MM.1S (cell line): ENCODE measurements around the gene GABRA5.

Source experiments
- DNase-seq: peaks from one replicate; pipeline ENCODE4 v3.0.0-alpha.2; 2015
- H2AFZ ChIP-seq: fragments of 300-600 bp; sonication (generic); 2 replicates; pipeline ENCODE4 v1.6.0; 2016; ENCODE audit warnings: antibody characterized with exemption, low read length
- H3F3A ChIP-seq: fragments of 300-600 bp; sonication (generic); 2 replicates; pipeline ENCODE4 v1.6.1; 2016; ENCODE audit warnings: mild to moderate bottlenecking, antibody characterized with exemption, low read length, moderate library complexity, mixed read lengths; ENCODE audit not compliant: insufficient read depth
- H3K27ac ChIP-seq: fragments of 300-600 bp; sonication (generic); 2 replicates; pipeline ENCODE4 v1.5.1; 2016; ENCODE audit warnings: mild to moderate bottlenecking, low read length
- H3K27me3 ChIP-seq: fragments of 300-600 bp; sonication (generic); replicated peaks from 2 replicates; pipeline ENCODE4 v1.6.0; 2016; ENCODE audit warnings: low read length; ENCODE audit not compliant: insufficient read depth
- H3K36me3 ChIP-seq: fragments of 300-600 bp; sonication (generic); replicated peaks from 2 replicates; pipeline ENCODE4 v1.6.1; 2016; ENCODE audit warnings: mild to moderate bottlenecking, low read length, mixed read lengths; ENCODE audit not compliant: insufficient read depth
- H3K4me1 ChIP-seq: fragments of 300-600 bp; sonication (generic); 2 replicates; pipeline ENCODE4 v1.6.1; 2016; ENCODE audit warnings: low read length, mixed read lengths
- H3K4me2 ChIP-seq: fragments of 300-600 bp; sonication (generic); 2 replicates; pipeline ENCODE4 v1.6.0; 2016; ENCODE audit warnings: low read depth, low read length
- H3K4me3 ChIP-seq: fragments of 300-600 bp; sonication (generic); 2 replicates; pipeline ENCODE4 v1.5.1; 2016; ENCODE audit warnings: low read length, mixed read lengths
- H3K79me2 ChIP-seq: fragments of 300-600 bp; sonication (generic); 2 replicates; pipeline ENCODE4 v1.6.1; 2016; ENCODE audit warnings: mixed run types, low read length, mixed read lengths
- H3K9ac ChIP-seq: fragments of 300-600 bp; sonication (generic); 2 replicates; pipeline ENCODE4 v1.6.1; 2016; ENCODE audit warnings: low read length, mixed read lengths
- H3K9me2 ChIP-seq: fragments of 300-600 bp; sonication (generic); replicated peaks from 2 replicates; pipeline ENCODE4 v1.6.1; 2016; ENCODE audit warnings: mild to moderate bottlenecking, low read length, mixed read lengths; ENCODE audit not compliant: insufficient read depth
- H3K9me3 ChIP-seq: fragments of 300-600 bp; sonication (generic); replicated peaks from 2 replicates; pipeline ENCODE4 v1.6.1; 2016; ENCODE audit warnings: mild to moderate bottlenecking, low read length, mixed read lengths; ENCODE audit not compliant: insufficient read depth
- H4K20me1 ChIP-seq: fragments of 300-600 bp; sonication (generic); 2 replicates; pipeline ENCODE4 v1.6.1; 2016; ENCODE audit warnings: mild to moderate bottlenecking, low read length, moderate library complexity, mixed read lengths; ENCODE audit not compliant: insufficient read depth
- EZH2 ChIP-seq: fragments of 300-600 bp; sonication (generic); optimal IDR thresholded peaks from 2 replicates; pipeline ENCODE3; 2017; ENCODE audit warnings: low read depth, mild to moderate bottlenecking, antibody characterized with exemption, low read length, mixed read lengths
- EZH2phosphoT487 ChIP-seq: fragments of 300-600 bp; sonication (generic); IDR thresholded peaks from 2 replicates; pipeline ENCODE4 v1.6.1; 2018; ENCODE audit warnings: antibody characterized with exemption, low read length
- TF ChIP-seq, protein P1 (sequence below): fragments of 300-600 bp; sonication (generic); IDR thresholded peaks from 2 replicates; pipeline ENCODE4 v1.5.1; 2016; ENCODE audit warnings: antibody characterized with exemption, low read length, mixed read lengths

Gene GABRA5

DNA sequence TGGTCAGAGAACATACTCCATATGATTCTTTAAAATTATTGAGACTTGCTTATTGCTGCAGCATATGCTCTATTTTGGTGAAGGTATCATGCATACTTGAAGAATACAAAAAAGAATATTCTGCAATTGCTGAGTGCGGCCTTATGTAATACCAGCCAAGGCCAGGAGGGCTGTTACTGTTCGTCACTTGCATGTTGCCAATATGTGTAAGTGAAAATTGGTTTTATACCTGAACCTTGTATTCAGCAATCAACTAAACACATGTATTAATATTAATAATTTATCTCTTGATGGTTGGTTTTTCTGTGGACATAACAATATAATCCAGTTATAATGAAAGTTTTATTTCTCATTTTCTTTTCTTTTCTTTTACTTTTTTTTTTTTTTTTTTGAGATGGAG lies 13.9 kb upstream of the GABRA5 start:
- H2AFZ ChIP-seq = no peak overlapping the region
- no peaks in the 10 kb centered on the region for H4K20me1 ChIP-seq
- H3K27ac ChIP-seq = no peak overlapping the region
- H3K36me3 ChIP-seq = no peaks in the 10 kb centered on the region
- no peak overlapping the region for H3K9ac ChIP-seq
- H3K4me3 ChIP-seq = no peak overlapping the region
- no peak for TF ChIP-seq EZH2
- TF ChIP-seq, protein P1, sequence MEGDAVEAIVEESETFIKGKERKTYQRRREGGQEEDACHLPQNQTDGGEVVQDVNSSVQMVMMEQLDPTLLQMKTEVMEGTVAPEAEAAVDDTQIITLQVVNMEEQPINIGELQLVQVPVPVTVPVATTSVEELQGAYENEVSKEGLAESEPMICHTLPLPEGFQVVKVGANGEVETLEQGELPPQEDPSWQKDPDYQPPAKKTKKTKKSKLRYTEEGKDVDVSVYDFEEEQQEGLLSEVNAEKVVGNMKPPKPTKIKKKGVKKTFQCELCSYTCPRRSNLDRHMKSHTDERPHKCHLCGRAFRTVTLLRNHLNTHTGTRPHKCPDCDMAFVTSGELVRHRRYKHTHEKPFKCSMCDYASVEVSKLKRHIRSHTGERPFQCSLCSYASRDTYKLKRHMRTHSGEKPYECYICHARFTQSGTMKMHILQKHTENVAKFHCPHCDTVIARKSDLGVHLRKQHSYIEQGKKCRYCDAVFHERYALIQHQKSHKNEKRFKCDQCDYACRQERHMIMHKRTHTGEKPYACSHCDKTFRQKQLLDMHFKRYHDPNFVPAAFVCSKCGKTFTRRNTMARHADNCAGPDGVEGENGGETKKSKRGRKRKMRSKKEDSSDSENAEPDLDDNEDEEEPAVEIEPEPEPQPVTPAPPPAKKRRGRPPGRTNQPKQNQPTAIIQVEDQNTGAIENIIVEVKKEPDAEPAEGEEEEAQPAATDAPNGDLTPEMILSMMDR = no peak
- TF ChIP-seq EZH2phosphoT487 = no peak
- H3K27me3 ChIP-seq = no peaks in the 10 kb centered on the region
- H3K4me2 ChIP-seq = no peak overlapping the region
- no peaks in the 10 kb centered on the region for H3K9me3 ChIP-seq
- no peak for DNase-seq
- H3K9me2 ChIP-seq = no peaks in the 10 kb centered on the region
- no peaks in the 10 kb centered on the region for H3F3A ChIP-seq
- no peaks in the 10 kb centered on the region for H3K79me2 ChIP-seq
- no peaks in the 10 kb centered on the region for H3K4me1 ChIP-seq

DNA sequence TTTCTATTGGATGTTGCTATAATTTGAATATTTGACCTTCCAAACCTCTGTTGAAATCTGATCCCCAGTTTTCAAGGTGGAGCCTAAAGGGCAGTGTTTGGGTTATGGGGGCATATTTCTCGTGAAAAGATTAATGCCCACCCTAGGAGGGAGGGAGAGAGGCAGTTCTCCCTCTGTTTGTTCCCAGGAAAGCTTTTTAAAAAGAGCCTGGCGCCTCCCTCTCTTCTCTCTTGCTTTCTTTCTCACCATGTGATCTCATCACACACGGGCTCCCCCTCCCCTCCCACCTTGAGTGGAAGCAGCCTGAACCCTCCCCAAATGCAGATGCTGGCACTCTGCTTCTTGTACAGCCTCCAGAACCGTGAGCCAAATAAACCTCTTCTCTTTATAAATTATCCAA lies 12.4 kb upstream of the GABRA5 start:
- Histone ChIP-seq H3K4me3 (no peak overlapping the region), H3K27ac (no peak overlapping the region), H3K79me2 (no peaks in the 10 kb centered on the region), H3K27me3 (no peaks in the 10 kb centered on the region), H3K36me3 (no peaks in the 10 kb centered on the region), H3K9ac (no peak overlapping the region), H2AFZ (no peak overlapping the region), H3K9me3 (no peaks in the 10 kb centered on the region), H3K9me2 (no peaks in the 10 kb centered on the region), H3K4me1 (no peaks in the 10 kb centered on the region), H3K4me2 (no peak overlapping the region), H4K20me1 (no peaks in the 10 kb centered on the region), H3F3A (no peaks in the 10 kb centered on the region)
- no peak for DNase-seq
- no peak for TF ChIP-seq EZH2phosphoT487
- TF ChIP-seq EZH2 = no peak
- TF ChIP-seq, protein P1 = no peak

DNA sequence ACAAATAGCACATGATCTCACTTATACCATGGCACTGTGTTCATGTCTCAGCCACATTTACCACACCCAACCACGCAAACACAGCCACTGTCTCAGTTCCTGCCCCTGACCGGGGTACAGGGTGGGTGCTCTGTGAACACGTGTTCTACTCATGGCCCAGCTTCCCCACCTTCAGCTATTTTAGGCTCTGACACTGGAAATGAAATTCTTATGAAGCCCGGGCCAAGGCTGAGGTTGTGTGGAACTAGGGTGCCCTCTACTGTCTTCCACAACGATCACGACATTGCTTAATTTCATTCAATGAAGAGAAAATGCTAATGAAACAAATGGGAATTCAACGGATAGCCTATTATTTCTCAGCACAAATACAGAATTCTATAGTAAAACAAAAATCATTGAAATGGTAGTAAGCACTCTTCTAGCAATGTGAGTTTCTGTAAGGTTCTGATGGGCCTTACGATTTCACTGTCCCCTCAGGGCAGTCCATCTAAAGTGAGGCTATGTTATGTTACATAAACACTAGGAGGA lies 2.1 kb upstream of the GABRA5 start:
- no peak overlapping the region for H3K4me3 ChIP-seq

More for the DNA sequence above, 2.1 kb upstream of the GABRA5 start:
- Histone ChIP-seq H3K9me3 (no peaks in the 10 kb centered on the region), H2AFZ (no peak overlapping the region), H3K4me2 (no peak overlapping the region), H3K4me1 (no peaks in the 10 kb centered on the region), H3K27ac (no peak overlapping the region), H3K27me3 (no peaks in the 10 kb centered on the region), H3K9ac (no peak overlapping the region), H3K79me2 (no peaks in the 10 kb centered on the region), H4K20me1 (no peaks in the 10 kb centered on the region), H3K9me2 (no peaks in the 10 kb centered on the region), H3K36me3 (no peaks in the 10 kb centered on the region), H3F3A (no peaks in the 10 kb centered on the region)
- no peak for DNase-seq
- TF ChIP-seq, protein P1 = peak; percentile 26; the same call in 1 of the 2 replicates
- TF ChIP-seq EZH2phosphoT487 = no peak
